SK-N-SH (cell line): ENCODE results near the gene ZFHX3. TPM values are rescaled to one million over a fixed set of nuclear protein-coding genes. Genes with fewer than 3 reads are reported as not detected.

Experiments used
- CTCF ChIA-PET: fragments of 300-600, 350-600 bp; formaldehyde crosslinking; extraction: SDS; loops from one replicate; lab custom pipeline; 2021; lab: Yijun Ruan, JAX
- POLR2A ChIA-PET: fragments of 350-600 bp; sonication (Branson Sonifier 250); formaldehyde crosslinking; extraction: SDS; loops from one replicate; lab custom pipeline; 2020; ENCODE audit warnings: antibody characterized with exemption, inconsistent platforms; lab: Yijun Ruan, JAX
- DNase-seq: peaks from one replicate; pipeline ENCODE4 v3.0.0; 2012
- H2AFZ ChIP-seq: fragments of 200-600 bp; sonication (generic); 2 replicates; pipeline ENCODE4 v1.8.1; 2016; ENCODE audit warnings: antibody characterized with exemption, mild to moderate bottlenecking, low read depth
- H3F3A ChIP-seq: fragments of 200-600 bp; sonication (generic); replicated peaks from 2 replicates; pipeline ENCODE3; 2016; ENCODE audit warnings: antibody characterized with exemption, mild to moderate bottlenecking; ENCODE audit not compliant: insufficient read depth
- H3K27ac ChIP-seq, 2 experiments: fragments of 200-500 bp in 1 of 2; fragments of 200-600 bp in 1 of 2; sonication (Bioruptor generic) in 1 of 2; sonication (generic), shearing (Covaris generic) in 1 of 2; 2 replicates each; pipeline versions ENCODE4 v1.5.1 to v1.6.1; 2014 to 2016; ENCODE audit warnings: low read depth in 2 of 2, inconsistent platforms in 1 of 2, low read length in 1 of 2, mild to moderate bottlenecking in 1 of 2, mixed read lengths in 1 of 2
- H3K27me3 ChIP-seq: fragments of 200-600 bp; sonication (generic), shearing (Covaris generic); 2 replicates; pipeline ENCODE4 v1.6.1; 2016; ENCODE audit warnings: mixed run types; ENCODE audit not compliant: insufficient read depth
- H3K36me3 ChIP-seq, 2 experiments: fragments of 200-500 bp in 1 of 2; fragments of 200-600 bp in 1 of 2; sonication (Bioruptor generic) in 1 of 2; sonication (generic) in 1 of 2; replicated peaks in 1 of 2; 2 replicates each; pipeline versions ENCODE3 to v1.5.1; 2014 to 2016; ENCODE audit warnings: low read length in 1 of 2, mild to moderate bottlenecking in 1 of 2; ENCODE audit not compliant: insufficient read depth in 2 of 2, control insufficient read depth in 1 of 2
- H3K4me1 ChIP-seq, 2 experiments: fragments of 200-500 bp in 1 of 2; fragments of 200-600 bp in 1 of 2; sonication (Bioruptor generic) in 1 of 2; sonication (generic), shearing (Covaris generic) in 1 of 2; 2 replicates each; pipeline versions ENCODE4 v1.5.1 to v1.6.1; 2014 to 2016; ENCODE audit warnings: low read depth in 1 of 2, low read length in 1 of 2, mixed run types in 1 of 2; ENCODE audit not compliant: insufficient read depth in 2 of 2, control insufficient read depth in 1 of 2
- H3K4me2 ChIP-seq: fragments of 200-600 bp; sonication (generic), shearing (Covaris generic); 2 replicates; pipeline ENCODE4 v1.6.1; 2017; ENCODE audit warnings: mixed run types
- H3K4me3 ChIP-seq, 2 experiments: fragments of 200-500 bp in 1 of 2; fragments of 200-600 bp in 1 of 2; sonication (Bioruptor generic) in 1 of 2; sonication (generic), shearing (Covaris generic) in 1 of 2; 2 replicates each; pipeline versions ENCODE4 v1.5.1 to v1.8.1; 2014 to 2016; ENCODE audit warnings: low read depth in 2 of 2, inconsistent platforms in 1 of 2, low read length in 1 of 2, mild to moderate bottlenecking in 1 of 2, mixed read lengths in 1 of 2, moderate library complexity in 1 of 2
- H3K79me2 ChIP-seq: fragments of 200-600 bp; sonication (generic); 2 replicates; pipeline ENCODE4 v1.8.1; 2017; ENCODE audit warnings: mild to moderate bottlenecking; ENCODE audit not compliant: insufficient read depth
- H3K9ac ChIP-seq: fragments of 200-600 bp; sonication (generic); 2 replicates; pipeline ENCODE4 v1.6.1; 2017; ENCODE audit warnings: mixed run types
- H3K9me2 ChIP-seq: fragments of 200-600 bp; sonication (generic); 2 replicates; pipeline ENCODE4 v1.6.1; 2017; ENCODE audit warnings: mixed run types
- H3K9me3 ChIP-seq: fragments of 200-600 bp; sonication (generic); 2 replicates; pipeline ENCODE4 v1.6.1; 2017; ENCODE audit warnings: mixed run types, mild to moderate bottlenecking, moderate library complexity
- H4K20me1 ChIP-seq: fragments of 200-600 bp; sonication (generic); 2 replicates; pipeline ENCODE4 v1.6.1; 2017; ENCODE audit warnings: mild to moderate bottlenecking, mixed run types; ENCODE audit not compliant: insufficient read depth
- CTCF ChIP-seq: fragments of 200-600 bp; sonication (generic); IDR thresholded peaks from 2 replicates; pipeline ENCODE4 v1.6.1; 2017; ENCODE audit warnings: antibody characterized with exemption, mild to moderate bottlenecking, moderate library complexity
- FOSL2 ChIP-seq: IDR thresholded peaks from 2 replicates; pipeline ENCODE4 v1.4.0; 2012; ENCODE audit warnings: low read depth, mild to moderate bottlenecking, moderate library complexity, borderline replicate concordance
- GABPA ChIP-seq: IDR thresholded peaks from 2 replicates; pipeline ENCODE4 v1.4.0; 2012; ENCODE audit warnings: low read depth, mild to moderate bottlenecking
- IRF3 ChIP-seq: fragments of 150-350 bp; IDR thresholded peaks from 2 replicates; pipeline ENCODE4 v1.6.1; 2016; ENCODE audit warnings: mild to moderate bottlenecking, low read depth, low read length
- JUND ChIP-seq: IDR thresholded peaks from 2 replicates; pipeline ENCODE4 v1.4.0; 2012
- MEF2A ChIP-seq: IDR thresholded peaks from 2 replicates; pipeline ENCODE4 v1.4.0; 2012; ENCODE audit warnings: low read depth, borderline replicate concordance
- MXI1 ChIP-seq: IDR thresholded peaks from 2 replicates; pipeline ENCODE4 v1.6.1; 2012; ENCODE audit warnings: mild to moderate bottlenecking, low read depth, low read length, improper control_type of control experiment
- NFIC ChIP-seq: IDR thresholded peaks from 2 replicates; pipeline ENCODE4 v1.4.0; 2012; ENCODE audit warnings: borderline replicate concordance
- RAD21 ChIP-seq: IDR thresholded peaks from 2 replicates; pipeline ENCODE4 v1.6.1; 2012; ENCODE audit warnings: mild to moderate bottlenecking, low read length
- RFX5 ChIP-seq: IDR thresholded peaks from 2 replicates; pipeline ENCODE4 v1.6.1; 2012; ENCODE audit warnings: mild to moderate bottlenecking, improper control_type of control experiment, low read length
- RXRA ChIP-seq: IDR thresholded peaks from 2 replicates; pipeline ENCODE4 v1.4.0; 2012; ENCODE audit warnings: low read depth, mild to moderate bottlenecking, borderline replicate concordance
- SIN3A ChIP-seq: IDR thresholded peaks from 2 replicates; pipeline ENCODE4 v1.6.1; 2012; ENCODE audit warnings: low read depth, mild to moderate bottlenecking, low read length, moderate library complexity, borderline replicate concordance
- SMC3 ChIP-seq: IDR thresholded peaks from 2 replicates; pipeline ENCODE4 v1.6.1; 2012; ENCODE audit warnings: low read depth, low read length, improper control_type of control experiment
- TAF1 ChIP-seq: IDR thresholded peaks from 2 replicates; pipeline ENCODE4 v1.6.1; 2012; ENCODE audit warnings: low read depth, mild to moderate bottlenecking, low read length, moderate library complexity, borderline replicate concordance
- USF2 ChIP-seq: fragments of 150-350 bp; IDR thresholded peaks from 2 replicates; pipeline ENCODE4 v1.6.1; 2017; ENCODE audit warnings: antibody characterized with exemption, low read length, low read depth, borderline replicate concordance
- WGBS: methylation state at CpG from one replicate; pipeline ENCODE4 v1.1.6; 2017; ENCODE audit warnings: low lambda C conversion rate; 5-methylcytosine and 5-hydroxymethylcytosine counted together
- polyA plus RNA-seq, 3 experiments: library from polyadenylated mRNA; depleted of rRNA; stranded (reverse); fragments of >200 nt; gene quantifications; 2 replicates each; pipeline ENCODE4 v1.2.3, GENCODE V29; 2012

Gene ZFHX3
- polyA plus RNA-seq, 1 of the 3 experiments (the other 2 are of a cell fraction), result 2.0 TPM

- POLR2A ChIA-PET, result no interaction called here
- 97% methylated on average over 9 of the region's 9 CpGs for whole genome bisulfite sequencing
- DNase-seq, result no peak
These were observed 226.6 kb downstream of the ZFHX3 start for GRCh38 chr16:72821185-72821950.

More at GRCh38 chr16:72821185-72821950, 226.6 kb downstream of the ZFHX3 start:
- Histone ChIP-seq H3K27me3 (no peaks in the 10 kb centered on the region), H3K27ac (peak overlapping the region in 1 of 2 experiments; percentile 28; a peak in 1 of 4 replicates), H3K79me2 (no peaks in the 10 kb centered on the region; the same call in 1 of the 2 replicates), H3K9me2 (no peaks in the 10 kb centered on the region), H3K4me3 (no peak overlapping the region), H3K36me3 (peaks cover 6 to 11% of the 10 kb centered on the region in 2 experiments), H3K9ac (no peak overlapping the region), H3K9me3 (no peaks in the 10 kb centered on the region), H3K4me1 (peaks cover 14 to 35% of the 10 kb centered on the region in 2 experiments), H2AFZ (no peak overlapping the region), H3K4me2 (no peak overlapping the region), H3F3A (no peaks in the 10 kb centered on the region), H4K20me1 (no peaks in the 10 kb centered on the region)
- TF ChIP-seq RFX5 (no peak), GABPA (no peak), NFIC (no peak), TAF1 (no peak), USF2 (no peak), JUND (no peak), SMC3 (no peak), CTCF (no peak), SIN3A (no peak), MEF2A (no peak), FOSL2 (no peak), IRF3 (no peak), RAD21 (no peak), MXI1 (no peak), RXRA (no peak)
- CTCF ChIA-PET, result interaction anchor here (3.1 kb wide), 1 partner anchor 11 kb away, joined by 14 read pairs; no protein-coding TSS in a partner anchor
